K562 (cell line): ENCODE measurements around the gene ANHX. TPM values are rescaled to one million over a fixed set of nuclear protein-coding genes. Genes with fewer than 3 reads are reported as not detected.

Source experiments
- CHD4 ChIP-seq: fragments of 200-600 bp; sonication (generic); IDR thresholded peaks from 3 replicates; pipeline ENCODE4 v1.6.1; 2012; ENCODE audit warnings: low read depth, mild to moderate bottlenecking, mixed read lengths, low read length, inconsistent platforms; ENCODE audit not compliant: insufficient read depth, insufficient replicate concordance, poor library complexity, severe bottlenecking
- MNT ChIP-seq, 2 experiments: fragments of 450-650 bp; conservative IDR thresholded peaks; 2 replicates each; pipeline ENCODE4 v1.6.1; 2017; ENCODE audit warnings: mild to moderate bottlenecking in 2 of 2, moderate library complexity in 2 of 2
- PRMT5 ChIP-seq: sonication (generic); formaldehyde crosslinking; IDR thresholded peaks from 2 replicates; pipeline ENCODE4 v1.5.0; 2020; ENCODE audit warnings: missing genetic modification reagents
- polyA plus RNA-seq, 8 experiments: library from polyadenylated mRNA; depleted of rRNA in 4 of 8; stranded (reverse) in 5 of 8; unstranded in 3 of 8; fragments of >200 nt; fragmentation: Nextera tagmentation in 2 of 8; fragmentation: Illumina TruSeq in 1 of 8; extraction: Ambion mirVana in 2 of 8; extraction: Trizol in 1 of 8; gene quantifications; 2 replicates each; pipeline versions ENCODE4 v1.2.1 to v1.2.3, GENCODE V29; 2011 to 2014; ENCODE audit warnings: inconsistent platforms in 1 of 8, missing spikeins in 1 of 8
- small RNA-seq: library from RNA; depleted of rRNA; stranded (forward); fragments of <200 nt; gene quantifications from one replicate; pipeline ENCODE3, GENCODE V24; 2014
- total RNA-seq, 7 experiments: library from RNA; depleted of rRNA in 6 of 7; stranded (reverse); fragments of >200 nt in 6 of 7; fragmentation: Illumina TruSeq in 2 of 7; extraction: Trizol in 2 of 7; gene quantifications; 2 replicates each; pipeline versions ENCODE4 v1.2.1 to v1.2.3, GENCODE V29; 2011 to 2021; ENCODE audit warnings: low replicate concordance in 1 of 7

Gene ANHX
- total and polyA plus RNA-seq, 9 of the 15 experiments (the other 6 are each of a cell fraction or from before 2014, with no cell fraction given) = not detected

GRCh38 chr12:133172491-133172890 lies 63.2 kb downstream of the ANHX start (continued):
- no peak for TF ChIP-seq CHD4
- TF ChIP-seq PRMT5 (CRISPR knock-in tag) = no peak
- TF ChIP-seq MNT (conservative IDR thresholded peaks at IDR 0.05) = no peak

Small RNA genes within 50 kb of the gene (small RNA-seq; reads per million reads assigned to genes)
- gene RF00019 (not detected), gene RNU6-717P (not detected)

Other genes with a start within 250 kb of the ANHX start
- gene ZNF26, start 249.5 kb downstream of the ANHX start, total RNA-seq (2014; rRNA removed) = 10.8 and 13.4 TPM in 2 replicates
- gene ZNF26, start 249.5 kb downstream of the ANHX start, total RNA-seq (2014; rRNA removed; fragmentation: Illumina TruSeq; extraction: Trizol) = 6.4 and 8.1 TPM in 2 replicates
- 6.7 and 9.9 TPM in 2 replicates for gene ZNF26, start 249.5 kb downstream of the ANHX start, total RNA-seq (2015; rRNA removed; fragmentation: Illumina TruSeq; extraction: Trizol)
- gene ZNF26, start 249.5 kb downstream of the ANHX start, total RNA-seq (2021) = 14.1 and 14.3 TPM in 2 replicates
- 6.6 and 8.0 TPM in 2 replicates for gene ZNF26, start 249.5 kb downstream of the ANHX start, polyA plus RNA-seq (2011; rRNA removed)
- 4.5 and 4.8 TPM in 2 replicates for gene ZNF26, start 249.5 kb downstream of the ANHX start, polyA plus RNA-seq (2014; fragmentation: Illumina TruSeq; extraction: Trizol)
- 1 to 10 TPM; 1.2 to 1.4 TPM for gene ZNF26, start 249.5 kb downstream of the ANHX start, polyA plus RNA-seq (2014; fragmentation: Nextera tagmentation; extraction: Ambion mirVana)
- 12.0 and 14.9 TPM in 2 replicates for gene ZNF26, start 249.5 kb downstream of the ANHX start, polyA plus RNA-seq (2014; rRNA removed)
- gene ZNF84, start 198.4 kb downstream of the ANHX start, total RNA-seq (2014; rRNA removed) = 7.4 and 9.1 TPM in 2 replicates
- gene ZNF84, start 198.4 kb downstream of the ANHX start, total RNA-seq (2014; rRNA removed; fragmentation: Illumina TruSeq; extraction: Trizol) = 19.2 and 19.7 TPM in 2 replicates
- gene ZNF84, start 198.4 kb downstream of the ANHX start, total RNA-seq (2015; rRNA removed; fragmentation: Illumina TruSeq; extraction: Trizol) = 16.2 and 16.7 TPM in 2 replicates
- gene ZNF84, start 198.4 kb downstream of the ANHX start, total RNA-seq (2021) = 10.3 and 11.1 TPM in 2 replicates
- 21.8 and 24.3 TPM in 2 replicates for gene ZNF84, start 198.4 kb downstream of the ANHX start, polyA plus RNA-seq (2011; rRNA removed)
- 11.6 and 12.1 TPM in 2 replicates for gene ZNF84, start 198.4 kb downstream of the ANHX start, polyA plus RNA-seq (2014; fragmentation: Illumina TruSeq; extraction: Trizol)
- 10 to 100 TPM in 1 of 2 experiments, 1 to 10 TPM in 1; 8.8 to 12.1 TPM for gene ZNF84, start 198.4 kb downstream of the ANHX start, polyA plus RNA-seq (2014; fragmentation: Nextera tagmentation; extraction: Ambion mirVana)
- 12.2 and 12.8 TPM in 2 replicates for gene ZNF84, start 198.4 kb downstream of the ANHX start, polyA plus RNA-seq (2014; rRNA removed)
- 10.9 and 12.8 TPM in 2 replicates for gene ZNF140, start 155.0 kb downstream of the ANHX start, total RNA-seq (2014; rRNA removed)
- gene ZNF140, start 155.0 kb downstream of the ANHX start, total RNA-seq (2014; rRNA removed; fragmentation: Illumina TruSeq; extraction: Trizol) = 6.8 and 8.4 TPM in 2 replicates
- gene ZNF140, start 155.0 kb downstream of the ANHX start, total RNA-seq (2015; rRNA removed; fragmentation: Illumina TruSeq; extraction: Trizol) = 6.7 and 7.2 TPM in 2 replicates
- 4.0 and 4.9 TPM in 2 replicates for gene ZNF140, start 155.0 kb downstream of the ANHX start, total RNA-seq (2021)
- gene ZNF140, start 155.0 kb downstream of the ANHX start, polyA plus RNA-seq (2011; rRNA removed) = 6.4 and 7.8 TPM in 2 replicates
- gene ZNF140, start 155.0 kb downstream of the ANHX start, polyA plus RNA-seq (2014; fragmentation: Illumina TruSeq; extraction: Trizol) = 5.3 and 6.1 TPM in 2 replicates
- gene ZNF140, start 155.0 kb downstream of the ANHX start, polyA plus RNA-seq (2014; fragmentation: Nextera tagmentation; extraction: Ambion mirVana) = 1 to 10 TPM; 1.6 to 3.4 TPM
- 4.3 and 4.5 TPM in 2 replicates for gene ZNF140, start 155.0 kb downstream of the ANHX start, polyA plus RNA-seq (2014; rRNA removed)
- 0.94 and 0.95 TPM in 2 replicates for gene ZNF891, start 105.6 kb downstream of the ANHX start, total RNA-seq (2014; rRNA removed)
- 2.0 and 2.3 TPM in 2 replicates for gene ZNF891, start 105.6 kb downstream of the ANHX start, total RNA-seq (2014; rRNA removed; fragmentation: Illumina TruSeq; extraction: Trizol)
- gene ZNF891, start 105.6 kb downstream of the ANHX start, total RNA-seq (2015; rRNA removed; fragmentation: Illumina TruSeq; extraction: Trizol) = 1.7 and 1.8 TPM in 2 replicates
- gene ZNF891, start 105.6 kb downstream of the ANHX start, total RNA-seq (2021) = 1.2 and 1.3 TPM in 2 replicates
- gene ZNF891, start 105.6 kb downstream of the ANHX start, polyA plus RNA-seq (2011; rRNA removed) = 1.5 and 2.0 TPM in 2 replicates
- 1.1 and 1.3 TPM in 2 replicates for gene ZNF891, start 105.6 kb downstream of the ANHX start, polyA plus RNA-seq (2014; fragmentation: Illumina TruSeq; extraction: Trizol)
- gene ZNF891, start 105.6 kb downstream of the ANHX start, polyA plus RNA-seq (2014; fragmentation: Nextera tagmentation; extraction: Ambion mirVana) = under 1 TPM; 0.41 to 0.53 TPM
- 1.3 and 1.5 TPM in 2 replicates for gene ZNF891, start 105.6 kb downstream of the ANHX start, polyA plus RNA-seq (2014; rRNA removed)
- gene ZNF10, start 105.2 kb downstream of the ANHX start, total RNA-seq (2014; rRNA removed) = 2.1 and 5.8 TPM in 2 replicates
- gene ZNF10, start 105.2 kb downstream of the ANHX start, total RNA-seq (2014; rRNA removed; fragmentation: Illumina TruSeq; extraction: Trizol) = 5.0 TPM in 2 replicates
- 4.4 and 4.6 TPM in 2 replicates for gene ZNF10, start 105.2 kb downstream of the ANHX start, total RNA-seq (2015; rRNA removed; fragmentation: Illumina TruSeq; extraction: Trizol)
- 4.3 and 5.0 TPM in 2 replicates for gene ZNF10, start 105.2 kb downstream of the ANHX start, total RNA-seq (2021)
- gene ZNF10, start 105.2 kb downstream of the ANHX start, polyA plus RNA-seq (2011; rRNA removed) = 4.5 and 4.9 TPM in 2 replicates
- 3.5 and 5.8 TPM in 2 replicates for gene ZNF10, start 105.2 kb downstream of the ANHX start, polyA plus RNA-seq (2014; fragmentation: Illumina TruSeq; extraction: Trizol)
- gene ZNF10, start 105.2 kb downstream of the ANHX start, polyA plus RNA-seq (2014; fragmentation: Nextera tagmentation; extraction: Ambion mirVana) = 1 to 10 TPM; 4.8 to 5.2 TPM
- gene ZNF10, start 105.2 kb downstream of the ANHX start, polyA plus RNA-seq (2014; rRNA removed) = 2.1 and 4.1 TPM in 2 replicates
- 10.4 and 14.8 TPM in 2 replicates for gene ZNF268, start 54.4 kb downstream of the ANHX start, total RNA-seq (2014; rRNA removed)
- gene ZNF268, start 54.4 kb downstream of the ANHX start, total RNA-seq (2014; rRNA removed; fragmentation: Illumina TruSeq; extraction: Trizol) = 12.0 and 12.3 TPM in 2 replicates
- gene ZNF268, start 54.4 kb downstream of the ANHX start, total RNA-seq (2015; rRNA removed; fragmentation: Illumina TruSeq; extraction: Trizol) = 10.9 and 11.3 TPM in 2 replicates
- gene ZNF268, start 54.4 kb downstream of the ANHX start, total RNA-seq (2021) = 8.2 and 9.3 TPM in 2 replicates
- gene ZNF268, start 54.4 kb downstream of the ANHX start, polyA plus RNA-seq (2011; rRNA removed) = 4.3 and 7.5 TPM in 2 replicates
- gene ZNF268, start 54.4 kb downstream of the ANHX start, polyA plus RNA-seq (2014; fragmentation: Illumina TruSeq; extraction: Trizol) = 4.8 and 6.3 TPM in 2 replicates
- 1 to 10 TPM; 6.5 to 7.7 TPM for gene ZNF268, start 54.4 kb downstream of the ANHX start, polyA plus RNA-seq (2014; fragmentation: Nextera tagmentation; extraction: Ambion mirVana)
- gene ZNF268, start 54.4 kb downstream of the ANHX start, polyA plus RNA-seq (2014; rRNA removed) = 5.1 and 5.8 TPM in 2 replicates